ENCODE data around the gene CELSR3.

CELSR3 gene

GRCh38 chr3:48687220-48687678, 24.6 kb upstream of the CELSR3 start:
- no peak for DNase-seq (ENCODE audit: low spot score)

GRCh38 chr3:48686538-48687219, 24.0 kb upstream of the CELSR3 start:
- DNase-seq (ENCODE audit: low spot score) = no peak

- DNase-seq (ENCODE audit: low spot score) = peak; percentile 93
Observed at GRCh38 chr3:48685603-48686511, 23.2 kb upstream of the CELSR3 start, which contains the start of gene NCKIPSD. Gene NCKIPSD (minus strand): TSS chr3:48685915. CDS start chr3:48685807, 108 bp downstream.

- no peak for DNase-seq (ENCODE audit: low spot score)
Observed at GRCh38 chr3:48685293-48685602, 22.6 kb upstream of the CELSR3 start.

- no peak for DNase-seq (ENCODE audit: low spot score)
Observed at GRCh38 chr3:48684480-48685143, 21.9 kb upstream of the CELSR3 start.

GRCh38 chr3:48684054-48684349, 21.3 kb upstream of the CELSR3 start:
- no peak for DNase-seq (ENCODE audit: low spot score)

- DNase-seq (ENCODE audit: low spot score) = no peak
Observed at GRCh38 chr3:48682786-48683185, 20.1 kb upstream of the CELSR3 start.

GRCh38 chr3:48681974-48682610, 19.4 kb upstream of the CELSR3 start:
- DNase-seq (ENCODE audit: low spot score) = no peak

- no peak for DNase-seq (ENCODE audit: low spot score)
Observed at GRCh38 chr3:48681541-48681880, 18.8 kb upstream of the CELSR3 start.

GRCh38 chr3:48680811-48681540, 18.3 kb upstream of the CELSR3 start:
- no peak for DNase-seq (ENCODE audit: low spot score)

GRCh38 chr3:48679411-48680391, 17.0 kb upstream of the CELSR3 start:
- DNase-seq (ENCODE audit: low spot score) = no peak

GRCh38 chr3:48678566-48679380, 16.1 kb upstream of the CELSR3 start:
- no peak for DNase-seq (ENCODE audit: low spot score)

- DNase-seq (ENCODE audit: low spot score) = no peak
Observed at GRCh38 chr3:48678056-48678455, 15.4 kb upstream of the CELSR3 start.

- no peak for DNase-seq (ENCODE audit: low spot score)
Observed at GRCh38 chr3:48674505-48674904, 11.8 kb upstream of the CELSR3 start.

- DNase-seq (ENCODE audit: low spot score) = no peak
Observed at GRCh38 chr3:48672522-48672921, 9.8 kb upstream of the CELSR3 start.

GRCh38 chr3:48664929-48665328, 2.2 kb upstream of the CELSR3 start:
- DNase-seq (ENCODE audit: low spot score) = no peak

- no peak for DNase-seq (ENCODE audit: low spot score)
Observed at GRCh38 chr3:48664313-48664644, 1.6 kb upstream of the CELSR3 start.

GRCh38 chr3:48663489-48664312, 1.0 kb upstream of the CELSR3 start:
- peak; percentile 90 for DNase-seq (ENCODE audit: low spot score)

GRCh38 chr3:48662145-48662752, 437 bp downstream of the CELSR3 start:
- no peak for DNase-seq (ENCODE audit: low spot score)

All from left forelimb (tissue), 1 donor.